K562 (cell line): ENCODE measurements around the gene ERC2. TPM values are rescaled to one million over a fixed set of nuclear protein-coding genes. Genes with fewer than 3 reads are reported as not detected.

Source experiments
- ATAC-seq: fragments of 200-7000 bp; cut with Tn5 transposase; 3 replicates; pipeline ENCODE4 v1.9.1; 2020; ENCODE audit warnings: moderate library complexity
- BruUV-seq: library from RNA; stranded (reverse); fragments of 400-500 nt; replicated peaks from 2 replicates; lab custom pipeline; 2021; lab: Mats Ljungman, UMichigan
- CTCF ChIA-PET: fragments of 300-600 bp; formaldehyde crosslinking; extraction: SDS; loops from one replicate; lab custom pipeline; 2021; ENCODE audit warnings: low intra/inter-chr PET ratio; lab: Yijun Ruan, JAX
- POLR2A ChIA-PET: fragments of 300-600, 350-650 bp; sonication (Branson Sonifier 250); formaldehyde crosslinking; extraction: SDS; loops from one replicate; lab custom pipeline; 2021; ENCODE audit warnings: antibody characterized with exemption, inconsistent platforms; lab: Yijun Ruan, JAX
- DNase-seq, 4 experiments: peaks; one replicate each; pipeline versions ENCODE4 v3.0.0 to v3.0.0-alpha.2; 2011 to 2018; ENCODE audit warnings: low spot score in 3 of 4, mixed read lengths in 3 of 4; ENCODE audit errors: extremely low read depth in 1 of 4
- FAIRE-seq: peaks from 2 replicates; lab custom pipeline; 2011; peaks lifted over from hg19 to GRCh38; lab: Jason Lieb, UNC
- H2AFZ ChIP-seq: 2 replicates; pipeline ENCODE4 v1.6.0; 2011; ENCODE audit warnings: low read depth, low read length, control low read depth, inconsistent platforms
- H3K27ac ChIP-seq: fragments of 200-600 bp; 3 replicates; pipeline ENCODE4 v1.8.0; 2011; ENCODE audit warnings: low read depth, mild to moderate bottlenecking, control low read depth, inconsistent platforms, low read length, moderate library complexity, mixed read lengths; ENCODE audit errors: extremely low read depth
- H3K27me3 ChIP-seq, 2 experiments: fragments of 300-600 bp in 1 of 2; 2 replicates in 1 of 2; 3 replicates in 1 of 2; pipeline versions ENCODE4 v1.6.0 to v1.8.0; 2011; ENCODE audit warnings: inconsistent platforms in 2 of 2, low read length in 2 of 2, mild to moderate bottlenecking in 1 of 2, mixed read lengths in 1 of 2, moderate library complexity in 1 of 2; ENCODE audit not compliant: control insufficient read depth in 2 of 2, insufficient read depth in 2 of 2
- H3K36me3 ChIP-seq: fragments of 300-600 bp; 3 replicates; pipeline ENCODE4 v1.8.0; 2011; ENCODE audit warnings: mild to moderate bottlenecking, low read length, inconsistent platforms; ENCODE audit not compliant: control insufficient read depth, insufficient read depth
- H3K4me1 ChIP-seq, 2 experiments: fragments of 200-600 bp in 1 of 2; replicated peaks in 1 of 2; 2 replicates in 1 of 2; 3 replicates in 1 of 2; pipeline versions ENCODE4 v1.5.1 to v1.8.0; 2011; ENCODE audit warnings: inconsistent platforms in 2 of 2, low read length in 2 of 2, mild to moderate bottlenecking in 1 of 2, mixed read lengths in 1 of 2, moderate library complexity in 1 of 2; ENCODE audit not compliant: control insufficient read depth in 2 of 2, insufficient read depth in 2 of 2
- H3K4me2 ChIP-seq: 2 replicates; pipeline ENCODE4 v1.6.1; 2011; ENCODE audit warnings: low read length, control low read depth, inconsistent platforms, mixed read lengths; ENCODE audit not compliant: insufficient read depth
- H3K4me3 ChIP-seq: fragments of 200-600 bp; sonication (generic), shearing (Covaris generic); 2 replicates; pipeline ENCODE4 v1.5.1; 2016; ENCODE audit warnings: control low read depth, inconsistent platforms
- H3K79me2 ChIP-seq: fragments of 200-600 bp; 3 replicates; pipeline ENCODE4 v1.8.0; 2011; ENCODE audit warnings: low read length, inconsistent platforms; ENCODE audit not compliant: control insufficient read depth, insufficient read depth
- H3K9ac ChIP-seq, 2 experiments: 2 replicates each; pipeline versions ENCODE4 v1.6.0 to v1.6.1; 2011; ENCODE audit warnings: low read depth in 2 of 2, low read length in 2 of 2, control low read depth in 1 of 2, inconsistent platforms in 1 of 2, mild to moderate bottlenecking in 1 of 2, mixed read lengths in 1 of 2; ENCODE audit not compliant: insufficient read depth in 1 of 2
- H3K9me1 ChIP-seq: one replicate; pipeline ENCODE4 v1.6.0; 2011; ENCODE audit warnings: inconsistent platforms, mild to moderate bottlenecking, low read length, moderate library complexity; ENCODE audit not compliant: control insufficient read depth, insufficient read depth
- H3K9me3 ChIP-seq: replicated peaks from 2 replicates; pipeline ENCODE4 v1.5.1; 2011; ENCODE audit warnings: low read depth, low read length, inconsistent platforms; ENCODE audit not compliant: control insufficient read depth, insufficient read depth
- H4K20me1 ChIP-seq: replicated peaks from 2 replicates; pipeline ENCODE4 v1.6.1; 2011; ENCODE audit warnings: low read length, inconsistent platforms, mixed read lengths; ENCODE audit not compliant: control insufficient read depth, insufficient read depth
- CREB3 ChIP-seq: fragments of 450-650 bp; conservative IDR thresholded peaks from 2 replicates; pipeline ENCODE4 v1.6.1; 2016; ENCODE audit warnings: missing genetic modification characterization, low read depth, mild to moderate bottlenecking, missing compliant biosample characterization, moderate library complexity
- FOXJ2 ChIP-seq: fragments of 200-800 bp; sonication (Bioruptor generic); IDR thresholded peaks from 2 replicates; pipeline ENCODE4 v1.6.1; 2016; ENCODE audit warnings: missing genetic modification characterization, missing compliant biosample characterization
- IFI16 ChIP-seq: fragments of 250-450 bp; sonication (Bioruptor Pico); IDR thresholded peaks from 2 replicates; pipeline ENCODE4 v2.1.2; 2022; ENCODE audit warnings: mild to moderate bottlenecking, inconsistent platforms
- JUN ChIP-seq, 2 experiments: sonication (generic) in 1 of 2; formaldehyde crosslinking in 1 of 2; IDR thresholded peaks; 2 replicates each; pipeline versions ENCODE4 v1.6.1 to v1.8.0; 2012 to 2022; ENCODE audit warnings: borderline replicate concordance in 2 of 2, mild to moderate bottlenecking in 2 of 2, improper control_type of control experiment in 1 of 2, low read depth in 1 of 2, low read length in 1 of 2, missing genetic modification reagents in 1 of 2
- NELFE ChIP-seq: IDR thresholded peaks from 2 replicates; pipeline ENCODE4 v1.6.1; 2011; ENCODE audit warnings: mild to moderate bottlenecking; ENCODE audit not compliant: insufficient read depth, insufficient read length
- NFE2L1 ChIP-seq: fragments of 450-650 bp; IDR thresholded peaks from 2 replicates; pipeline ENCODE4 v1.6.1; 2016; ENCODE audit warnings: missing genetic modification characterization, low read depth, mild to moderate bottlenecking, missing compliant biosample characterization, moderate library complexity, borderline replicate concordance
- NR3C1 ChIP-seq: sonication (generic); formaldehyde crosslinking; IDR thresholded peaks from 2 replicates; pipeline ENCODE4 v1.8.1; 2022; ENCODE audit warnings: missing genetic modification reagents
- PML ChIP-seq: IDR thresholded peaks from 2 replicates; pipeline ENCODE4 v1.6.1; 2012; ENCODE audit warnings: low read length, inconsistent platforms
- POLR2B ChIP-seq: fragments of 450-650 bp; IDR thresholded peaks from 2 replicates; pipeline ENCODE4 v1.6.1; 2018; ENCODE audit warnings: low read depth; ENCODE audit not compliant: partially characterized antibody
- POLR2G ChIP-seq: fragments of 200-400 bp; formaldehyde crosslinking; IDR thresholded peaks from 2 replicates; pipeline ENCODE4 v1.6.1; 2017; ENCODE audit warnings: low read depth, mild to moderate bottlenecking, antibody characterized with exemption, low read length, moderate library complexity
- PTRF ChIP-seq: fragments of 450-650 bp; IDR thresholded peaks from 2 replicates; pipeline ENCODE4 v1.6.1; 2016; ENCODE audit warnings: mild to moderate bottlenecking, missing genetic modification characterization, missing compliant biosample characterization
- SP1 ChIP-seq: sonication (generic); formaldehyde crosslinking; IDR thresholded peaks from 2 replicates; pipeline ENCODE4 v1.8.1; 2022; ENCODE audit warnings: mild to moderate bottlenecking, missing genetic modification reagents
- SUPT5H ChIP-seq: fragments of 450-650 bp; IDR thresholded peaks from 2 replicates; pipeline ENCODE4 v1.6.1; 2016
- ZBTB49 ChIP-seq: sonication (generic); formaldehyde crosslinking; IDR thresholded peaks from 2 replicates; pipeline ENCODE4 v1.8.0; 2022; ENCODE audit warnings: missing genetic modification reagents, mild to moderate bottlenecking, borderline replicate concordance
- ZNF449 ChIP-seq: fragments of 250-450 bp; sonication (Bioruptor Pico); IDR thresholded peaks from 2 replicates; pipeline ENCODE4 v1.8.0; 2022; ENCODE audit warnings: moderate library complexity, mild to moderate bottlenecking, inconsistent platforms
- ZNF766 ChIP-seq: fragments of 200-800 bp; sonication (Bioruptor generic); conservative IDR thresholded peaks from 2 replicates; pipeline ENCODE4 v1.6.1; 2016; ENCODE audit warnings: missing genetic modification characterization, missing compliant biosample characterization
- WGBS: fragments of 100-300 bp; shearing (Covaris generic); methylation state at CpG from one replicate; pipeline ENCODE4 v1.1.6; 2016; ENCODE audit warnings: low coverage, mixed read lengths; ENCODE audit not compliant: insufficient coverage; ENCODE audit errors: missing lambda C conversion rate; 5-methylcytosine and 5-hydroxymethylcytosine counted together
- in situ Hi-C: fragments of 300-500 bp; cut with MboI; formaldehyde crosslinking; loops from 4 replicates; pipeline ENCODE4 v1.15.0; 2018; ENCODE audit warnings: inconsistent platforms, mixed read lengths
- intact Hi-C: fragments of 100-400 bp; cut with micrococcal nuclease; formaldehyde crosslinking; loops from 2 replicates; pipeline ENCODE4 v1.14.2; 2022
- polyA plus RNA-seq, 8 experiments: library from polyadenylated mRNA; depleted of rRNA in 4 of 8; stranded (reverse) in 5 of 8; unstranded in 3 of 8; fragments of >200 nt; fragmentation: Nextera tagmentation in 2 of 8; fragmentation: Illumina TruSeq in 1 of 8; extraction: Ambion mirVana in 2 of 8; extraction: Trizol in 1 of 8; gene quantifications; 2 replicates each; pipeline versions ENCODE4 v1.2.1 to v1.2.3, GENCODE V29; 2011 to 2014; ENCODE audit warnings: inconsistent platforms in 1 of 8, missing spikeins in 1 of 8
- total RNA-seq, 7 experiments: library from RNA; depleted of rRNA in 6 of 7; stranded (reverse); fragments of >200 nt in 6 of 7; fragmentation: Illumina TruSeq in 2 of 7; extraction: Trizol in 2 of 7; gene quantifications; 2 replicates each; pipeline versions ENCODE4 v1.2.1 to v1.2.3, GENCODE V29; 2011 to 2021; ENCODE audit warnings: low replicate concordance in 1 of 7
- TF ChIP-seq, protein P1 (sequence below): sonication (generic); formaldehyde crosslinking; IDR thresholded peaks from 2 replicates; pipeline ENCODE4 v1.8.1; 2023; ENCODE audit warnings: mild to moderate bottlenecking, missing genetic modification reagents, moderate library complexity

ERC2 gene
- total and polyA plus RNA-seq, 9 of the 15 experiments (the other 6 are each of a cell fraction or from before 2014, with no cell fraction given), result 0.04 to 0.18 (median 0.07) TPM; not detected in 2

GRCh38 chr3:55505776-55506175 is 962.5 kb downstream of the ERC2 start:
- Histone ChIP-seq H3K4me3 (no peak overlapping the region), H3K27ac (no peak overlapping the region), H3K9me3 (no peaks in the 10 kb centered on the region), H2AFZ (no peak overlapping the region), H3K9me1 (no peaks in the 10 kb centered on the region), H3K4me1 (no peaks in the 10 kb centered on the region), H3K79me2 (no peaks in the 10 kb centered on the region), H3K4me2 (no peak overlapping the region), H4K20me1 (no peaks in the 10 kb centered on the region), H3K9ac (no peak overlapping the region), H3K36me3 (no peaks in the 10 kb centered on the region), H3K27me3 (no peaks in the 10 kb centered on the region; a peak in 1 of 5 replicates)
- ATAC-seq, result no peak
- in situ Hi-C loops, result no loop called here
- FAIRE-seq, result no peak
- WGBS, result 0% methylated on average over 4 of the region's 4 CpGs
- CTCF ChIA-PET, result no interaction called here
- intact Hi-C loops, result no loop called here
- DNase-seq, result no peak
- POLR2A ChIA-PET, result no interaction called here
- no TSS peak for BruUV-seq
- TF ChIP-seq PML (no peak), SUPT5H (no peak), ZNF449 (CRISPR knock-in tag) (no peak), NELFE (no peak), IFI16 (CRISPR knock-in tag) (no peak), POLR2B (no peak), SP1 (CRISPR knock-in tag) (no peak), FOXJ2 (tag) (no peak), JUN (IDR thresholded peaks at IDR 0.05; ENCODE audit: borderline replicate concordance, low read depth, low read length) (no peak), JUN (CRISPR knock-in tag; IDR thresholded peaks at IDR 0.05; ENCODE audit: borderline replicate concordance) (no peak), PTRF (tag) (no peak), POLR2G (no peak), ZNF766 (CRISPR knock-in tag) (no peak), ZBTB49 (no peak), NR3C1 (no peak), CREB3 (tag) (no peak), NFE2L1 (tag) (no peak)
- TF ChIP-seq, protein P1, sequence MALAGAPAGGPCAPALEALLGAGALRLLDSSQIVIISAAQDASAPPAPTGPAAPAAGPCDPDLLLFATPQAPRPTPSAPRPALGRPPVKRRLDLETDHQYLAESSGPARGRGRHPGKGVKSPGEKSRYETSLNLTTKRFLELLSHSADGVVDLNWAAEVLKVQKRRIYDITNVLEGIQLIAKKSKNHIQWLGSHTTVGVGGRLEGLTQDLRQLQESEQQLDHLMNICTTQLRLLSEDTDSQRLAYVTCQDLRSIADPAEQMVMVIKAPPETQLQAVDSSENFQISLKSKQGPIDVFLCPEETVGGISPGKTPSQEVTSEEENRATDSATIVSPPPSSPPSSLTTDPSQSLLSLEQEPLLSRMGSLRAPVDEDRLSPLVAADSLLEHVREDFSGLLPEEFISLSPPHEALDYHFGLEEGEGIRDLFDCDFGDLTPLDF (CRISPR knock-in tag), result no peak
